Left lung (tissue), 10 donors: ENCODE measurements around the gene DPP9. TPM values are rescaled to one million over a fixed set of nuclear protein-coding genes. Genes with fewer than 3 reads are reported as not detected.
A peak's percentile ranks its signal among the peaks of the same experiment; 100 is the strongest.

ENCODE experiments used
- ATAC-seq: fragments of 200-7000 bp; cut with Tn5 transposase; one replicate; pipeline ENCODE4 v1.9.1; 2020; ENCODE audit warnings: moderate library complexity
- DNase-seq, 4 donors: peaks; one replicate each; pipeline ENCODE4 v3.0.0-alpha.2; 2013 to 2020
- H3K27ac ChIP-seq, 2 donors: fragments of 200-600 bp; sonication (generic) in 1 of 2; one replicate each; pipeline versions ENCODE4 v1.5.0 to v1.8.0; 2020 to 2021
- H3K27me3 ChIP-seq, 2 donors: fragments of 200-600 bp; sonication (generic) in 1 of 2; one replicate each; pipeline versions ENCODE4 v1.5.0 to v1.8.0; 2020 to 2021
- H3K36me3 ChIP-seq, 2 donors: fragments of 200-600 bp; sonication (generic) in 1 of 2; one replicate each; pipeline versions ENCODE4 v1.5.0 to v1.8.0; 2020 to 2021
- H3K4me1 ChIP-seq, 2 donors: fragments of 200-600 bp; one replicate each; pipeline ENCODE4 v1.8.0; 2021
- H3K4me3 ChIP-seq, 2 donors: fragments of 200-600 bp; sonication (generic) in 1 of 2; one replicate each; pipeline versions ENCODE4 v1.5.0 to v1.8.0; 2020 to 2021; ENCODE audit warnings: mild to moderate bottlenecking in 1 of 2
- H3K9me3 ChIP-seq, 2 donors: fragments of 200-600 bp; sonication (generic) in 1 of 2; one replicate each; pipeline versions ENCODE4 v1.5.0 to v1.8.0; 2020 to 2021
- intact Hi-C, 2 donors: fragments of 100-400 bp; cut with DNase I; formaldehyde crosslinking; loops; one replicate each; pipeline versions ENCODE4 v1.11.2 to v1.14.2; 2022
- polyA plus RNA-seq, 6 donors: library from polyadenylated mRNA; unstranded; fragments of 120-200 nt; gene quantifications; one replicate each; pipeline ENCODE4 v1.2.1, GENCODE V29; 2013; ENCODE audit not compliant: insufficient read length in 6 of 6
- total RNA-seq, 2 donors: library from RNA; stranded (reverse); fragmentation: NEBNext Ultra II Directional; extraction: Animal tissue kit (Norgen Biotek cat#: 25700); gene quantifications; one replicate each; pipeline ENCODE4 v1.2.1, GENCODE V29; 2021
- TF ChIP-seq, protein P1 (sequence below), 2 donors: fragments of 200-600 bp; sonication (generic) in 1 of 2; IDR thresholded peaks; one replicate each; pipeline versions ENCODE4 v1.5.0 to v1.8.0; 2021; ENCODE audit warnings: antibody characterized with exemption in 2 of 2
- donor health status: DM: no; HTN: yes; CAD: no.
- donor health status: DM: no; HTN: no; CAD: no.

Gene DPP9
- total and polyA plus RNA-seq, 8 donors, result 25.2 to 95.5 (median 31.3) TPM

DNA sequence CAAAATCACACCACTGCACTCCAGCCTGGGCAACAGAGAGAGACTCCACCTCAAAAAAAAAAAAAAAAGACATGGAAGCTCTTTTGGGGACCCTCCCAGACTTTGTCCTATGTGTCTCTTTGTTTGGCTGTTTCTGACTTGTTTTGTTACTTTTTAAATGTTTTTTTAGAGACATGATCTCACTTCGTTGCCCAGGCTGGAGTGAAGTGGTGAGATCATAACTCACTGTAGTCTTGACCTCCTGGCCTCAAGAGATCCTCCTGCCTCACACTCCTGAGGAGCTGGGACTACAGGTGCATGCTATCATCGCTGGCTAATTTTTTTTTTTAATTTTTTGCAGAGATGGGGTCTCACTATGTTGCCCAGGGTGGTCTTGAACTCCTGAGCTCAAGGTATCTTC, 16.4 kb upstream of the DPP9 start:
- Histone ChIP-seq H3K4me3 (no peak overlapping the region), H3K27me3 (peaks cover 0 to 48% of the 10 kb centered on the region in 2 donors), H3K27ac (no peak overlapping the region), H3K4me1 (peaks cover 2 to 6% of the 10 kb centered on the region in 2 donors), H3K9me3 (no peaks in the 10 kb centered on the region), H3K36me3 (no peaks in the 10 kb centered on the region)
- TF ChIP-seq, protein P1, sequence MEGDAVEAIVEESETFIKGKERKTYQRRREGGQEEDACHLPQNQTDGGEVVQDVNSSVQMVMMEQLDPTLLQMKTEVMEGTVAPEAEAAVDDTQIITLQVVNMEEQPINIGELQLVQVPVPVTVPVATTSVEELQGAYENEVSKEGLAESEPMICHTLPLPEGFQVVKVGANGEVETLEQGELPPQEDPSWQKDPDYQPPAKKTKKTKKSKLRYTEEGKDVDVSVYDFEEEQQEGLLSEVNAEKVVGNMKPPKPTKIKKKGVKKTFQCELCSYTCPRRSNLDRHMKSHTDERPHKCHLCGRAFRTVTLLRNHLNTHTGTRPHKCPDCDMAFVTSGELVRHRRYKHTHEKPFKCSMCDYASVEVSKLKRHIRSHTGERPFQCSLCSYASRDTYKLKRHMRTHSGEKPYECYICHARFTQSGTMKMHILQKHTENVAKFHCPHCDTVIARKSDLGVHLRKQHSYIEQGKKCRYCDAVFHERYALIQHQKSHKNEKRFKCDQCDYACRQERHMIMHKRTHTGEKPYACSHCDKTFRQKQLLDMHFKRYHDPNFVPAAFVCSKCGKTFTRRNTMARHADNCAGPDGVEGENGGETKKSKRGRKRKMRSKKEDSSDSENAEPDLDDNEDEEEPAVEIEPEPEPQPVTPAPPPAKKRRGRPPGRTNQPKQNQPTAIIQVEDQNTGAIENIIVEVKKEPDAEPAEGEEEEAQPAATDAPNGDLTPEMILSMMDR (IDR thresholded peaks at IDR 0.05), result no peak
- ATAC-seq (no peak), DNase-seq (no peak)
- intact Hi-C loops, result no loop called here

DNA sequence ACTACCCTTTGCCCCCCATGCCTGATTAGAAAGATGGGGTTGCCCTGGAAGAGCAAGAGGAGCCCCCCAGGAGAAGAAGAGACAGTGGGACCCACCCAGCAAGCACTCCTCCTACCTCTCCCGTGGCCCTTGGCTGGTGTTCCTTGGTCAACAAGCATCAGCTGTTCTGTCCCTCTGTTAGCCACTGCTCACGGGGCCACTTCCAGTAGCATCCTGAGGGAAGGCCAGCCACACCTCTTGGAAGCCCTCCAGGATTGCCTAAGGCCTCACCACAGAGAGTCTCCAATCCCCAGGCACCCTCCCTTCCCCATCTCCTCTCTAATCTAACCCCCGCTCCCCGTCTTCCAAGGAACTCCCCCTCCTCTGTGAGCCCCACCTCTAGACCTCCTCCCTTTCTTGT, 15.1 kb upstream of the DPP9 start:
- TF ChIP-seq, protein P1 (IDR thresholded peaks at IDR 0.05), result no peak
- H3K4me1 ChIP-seq, result no peaks in the 10 kb centered on the region
- H3K9me3 ChIP-seq, result no peaks in the 10 kb centered on the region
- intact Hi-C loops, result no loop called here
- H3K36me3 ChIP-seq, result no peaks in the 10 kb centered on the region
- no peak overlapping the region for H3K4me3 ChIP-seq
- no peak for ATAC-seq
- peaks cover 0 to 49% of the 10 kb centered on the region in 2 donors for H3K27me3 ChIP-seq
- no peak for DNase-seq
- no peak overlapping the region for H3K27ac ChIP-seq

DNA sequence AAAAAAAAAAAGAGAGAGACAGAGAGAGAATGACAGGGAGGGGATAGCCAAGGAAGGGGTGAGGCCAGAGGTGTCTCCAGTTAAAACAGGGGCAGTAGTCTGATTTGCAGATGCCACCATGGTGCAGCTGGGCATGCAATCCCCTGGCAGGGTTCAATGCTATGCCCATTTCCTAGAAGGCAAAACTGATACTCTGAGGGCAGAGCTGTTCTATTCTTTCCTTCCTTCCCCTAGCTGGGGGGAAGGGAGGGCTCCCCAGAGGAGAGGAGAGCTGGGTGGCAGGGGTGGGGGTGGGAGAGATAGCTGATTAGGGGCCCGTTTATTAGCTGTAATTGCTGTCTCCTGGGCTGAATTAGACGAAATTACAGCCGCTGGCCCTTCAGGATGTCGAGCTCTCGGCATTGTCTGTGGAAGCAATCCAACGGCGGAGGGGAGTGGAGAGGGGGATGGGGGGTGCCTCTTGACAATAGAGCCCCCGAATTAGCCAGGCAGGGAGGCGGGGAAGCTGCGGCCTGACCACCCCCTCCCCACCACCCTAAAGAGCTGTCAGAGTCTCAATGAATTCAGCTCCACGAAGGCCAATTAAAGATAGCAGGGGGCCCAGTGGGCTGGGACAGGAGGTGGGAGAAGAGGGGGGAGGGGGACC, 14.4 kb upstream of the DPP9 start:
- no peak for DNase-seq
- no peak overlapping the region for H3K4me3 ChIP-seq
- no peak for ATAC-seq
- intact Hi-C loops, result no loop called here
- TF ChIP-seq, protein P1 (IDR thresholded peaks at IDR 0.05), result no peak
- peaks cover 0 to 48% of the 10 kb centered on the region in 2 donors for H3K27me3 ChIP-seq
- H3K36me3 ChIP-seq, result no peaks in the 10 kb centered on the region
- H3K27ac ChIP-seq, result no peak overlapping the region
- no peaks in the 10 kb centered on the region for H3K9me3 ChIP-seq
- no peaks in the 10 kb centered on the region for H3K4me1 ChIP-seq

DNA sequence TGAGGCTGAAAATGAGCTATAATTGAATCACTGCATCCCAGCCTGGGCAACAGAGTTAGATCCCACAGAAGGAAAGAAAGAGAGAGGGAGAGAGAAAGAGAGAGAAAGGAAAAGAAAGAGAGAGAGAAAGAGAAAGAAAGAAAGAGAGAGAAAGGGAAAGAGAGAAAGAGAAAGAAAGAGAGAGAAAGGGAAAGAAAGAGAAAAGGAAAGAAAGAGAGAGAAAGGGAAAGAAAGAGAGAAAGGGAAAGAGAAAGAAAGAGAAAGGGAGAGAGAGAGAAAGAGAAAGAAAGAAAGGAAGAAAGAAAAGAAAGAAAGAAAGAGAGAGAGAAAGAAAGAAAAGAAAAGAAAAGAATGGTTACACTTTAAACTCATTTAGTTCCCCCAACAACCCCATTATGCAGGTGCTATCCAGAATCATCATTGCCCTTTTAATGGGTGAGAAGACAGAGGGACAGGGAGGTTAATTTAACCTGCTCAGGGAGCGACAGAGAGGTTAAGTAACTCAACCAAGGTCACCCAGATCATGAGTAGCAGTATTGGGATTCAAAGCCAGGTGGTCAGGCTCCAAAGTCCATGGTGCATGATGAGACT, 10.2 kb upstream of the DPP9 start:
- H3K9me3 ChIP-seq, result no peaks in the 10 kb centered on the region
- TF ChIP-seq, protein P1 (IDR thresholded peaks at IDR 0.05), result no peak
- intact Hi-C loops, result loop anchor here in 1 of 2 donors (5.0 kb wide), 1 partner anchor 58 kb away; the partner anchor contains the start of gene FEM1A
- peaks cover 0 to 35% of the 10 kb centered on the region in 2 donors for H3K27me3 ChIP-seq
- no peaks in the 10 kb centered on the region for H3K36me3 ChIP-seq
- H3K4me1 ChIP-seq, result peaks cover 0 to 3% of the 10 kb centered on the region in 2 donors
- H3K27ac ChIP-seq, result no peak overlapping the region
- DNase-seq, result no peak
- ATAC-seq, result no peak
- H3K4me3 ChIP-seq, result no peak overlapping the region

DNA sequence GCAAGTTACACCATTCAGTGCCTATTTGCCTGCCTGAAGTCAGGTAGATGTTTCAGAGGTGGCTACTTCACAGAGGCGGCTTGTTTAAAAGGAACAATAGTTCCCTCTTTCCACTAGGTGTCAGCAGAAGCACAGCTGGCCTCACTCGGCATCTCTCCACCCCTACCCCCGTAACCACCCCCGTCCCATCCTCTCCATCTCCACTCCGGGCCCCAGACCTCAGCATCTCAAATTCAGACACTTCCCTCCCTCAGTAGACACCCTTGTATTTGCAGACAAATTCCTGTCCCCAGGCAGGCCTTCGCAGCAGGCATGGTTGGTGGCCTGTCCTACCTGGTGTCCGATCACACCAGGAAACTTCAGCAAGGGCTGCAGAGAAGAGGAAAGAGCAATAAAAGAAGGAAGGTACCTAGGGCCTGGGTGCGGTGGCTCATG, 9.1 kb upstream of the DPP9 start:
- no peak overlapping the region for H3K4me3 ChIP-seq
- intact Hi-C loops, result loop anchor here in 1 of 2 donors (5.0 kb wide), 1 partner anchor 60 kb away; the partner anchor contains the start of gene FEM1A
- H3K27ac ChIP-seq, result no peak overlapping the region
- H3K36me3 ChIP-seq, result no peaks in the 10 kb centered on the region
- H3K27me3 ChIP-seq, result peaks cover 0 to 23% of the 10 kb centered on the region in 2 donors
- TF ChIP-seq, protein P1 (IDR thresholded peaks at IDR 0.05), result peak; percentile 63
- peaks cover 0 to 3% of the 10 kb centered on the region in 2 donors for H3K4me1 ChIP-seq
- H3K9me3 ChIP-seq, result no peaks in the 10 kb centered on the region
- ATAC-seq (peak; percentile 93), DNase-seq (peak in 2 of 4 donors; percentile 33 to 62)
